GM19351 (cell line): Measurements from ENCODE around the gene BEX3.
A peak's percentile ranks its signal among the peaks of the same experiment; 100 is the strongest.
"Not testable (repeated sequence)": the region's sequence is repeated elsewhere in the genome, so short reads cannot be mapped to it uniquely, and the experiment has no call there.

Experiments
- ATAC-seq: cut with Tn5 transposase; IDR thresholded peaks from one replicate; pipeline ENCODE4 v1.9.1; 2021; ENCODE audit warnings: mild to moderate bottlenecking, moderate library complexity; ENCODE audit not compliant: unreplicated experiment

Gene BEX3

DNA sequence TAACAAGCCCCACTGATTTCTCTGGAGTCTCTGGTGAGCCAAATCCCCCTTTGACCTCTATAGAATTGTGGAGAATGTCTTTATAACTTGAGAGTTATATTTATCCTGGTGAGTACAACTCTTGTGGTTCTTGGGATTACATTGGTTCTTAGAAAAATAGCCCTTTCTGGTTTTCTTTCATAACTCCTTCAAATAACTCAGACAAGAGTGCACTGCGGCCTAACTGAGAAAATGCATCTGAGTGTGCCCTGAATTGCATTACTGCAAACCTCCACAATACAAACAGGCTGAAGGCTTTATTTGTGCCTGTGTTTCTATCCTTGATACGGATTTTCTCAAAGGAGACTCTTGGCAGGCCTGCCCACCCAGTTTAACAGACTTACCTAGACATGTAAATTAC lies 2.7 kb downstream of the BEX3 start:
- no peak for ATAC-seq

DNA sequence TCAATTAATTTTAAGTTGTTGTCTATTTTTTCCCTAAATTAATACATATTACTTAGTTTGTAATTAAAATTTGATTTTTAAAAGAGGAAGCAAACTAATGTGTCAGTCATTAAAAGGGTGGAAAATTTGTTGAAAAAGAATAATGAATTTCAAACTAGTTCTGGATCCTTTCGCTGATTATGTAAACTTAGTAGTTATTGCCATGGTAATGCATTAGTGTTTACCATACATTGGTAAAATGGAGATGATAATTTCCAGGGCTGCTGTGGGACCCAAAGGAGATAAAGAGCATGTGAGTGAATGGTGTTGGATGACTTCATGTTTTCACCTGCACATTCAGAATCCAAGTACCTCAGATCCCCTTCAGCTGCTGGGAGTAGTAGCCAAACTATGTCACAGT lies 6.5 kb downstream of the BEX3 start:
- no peak for ATAC-seq

DNA sequence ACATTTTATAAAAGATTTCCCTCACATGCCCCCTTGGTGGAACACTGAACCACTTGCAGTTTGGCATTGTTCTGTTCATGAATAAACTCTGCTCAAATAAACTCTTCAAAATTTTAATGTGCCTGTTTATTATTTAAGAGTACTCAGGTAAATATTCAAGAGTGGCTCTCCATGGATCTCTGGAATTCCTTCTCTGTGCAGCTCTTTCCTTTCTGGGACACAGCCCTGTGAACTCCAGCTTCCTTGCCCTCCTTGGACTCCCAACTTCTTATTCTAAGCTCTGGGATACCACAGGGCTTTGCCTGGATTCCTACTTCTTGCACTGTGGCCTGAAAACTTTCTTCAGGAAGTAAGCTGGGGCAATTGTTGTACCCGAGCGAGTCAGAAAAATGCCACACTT lies 8.3 kb downstream of the BEX3 start:
- ATAC-seq: no peak

DNA sequence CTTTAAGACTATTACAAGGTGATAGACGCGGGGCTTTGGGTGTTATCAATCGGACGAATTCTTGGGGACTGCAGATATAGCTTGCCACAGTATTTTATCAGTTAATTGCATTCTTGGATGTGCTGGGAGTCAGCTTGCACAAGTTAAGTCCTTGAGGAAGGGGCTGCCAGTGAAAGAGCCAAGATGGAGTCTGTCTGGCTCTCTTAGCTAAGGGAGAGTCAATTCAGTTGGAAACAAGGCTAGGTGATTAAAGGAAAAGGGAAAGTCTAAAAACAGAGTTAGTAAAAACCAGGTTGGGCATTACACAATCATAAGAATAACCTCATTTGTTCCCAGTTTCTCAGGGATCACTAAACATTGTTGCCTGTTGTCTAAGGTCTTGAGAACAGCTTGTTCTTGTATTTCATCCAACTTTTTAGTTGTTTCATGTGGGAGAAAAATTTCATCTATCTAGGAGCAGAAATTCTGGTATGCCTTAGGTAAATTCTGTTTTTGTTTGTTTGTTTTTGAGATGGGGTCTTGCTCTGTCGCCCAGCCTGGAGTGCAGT lies 9.0 kb downstream of the BEX3 start:
- ATAC-seq: not testable (repeated sequence)

DNA sequence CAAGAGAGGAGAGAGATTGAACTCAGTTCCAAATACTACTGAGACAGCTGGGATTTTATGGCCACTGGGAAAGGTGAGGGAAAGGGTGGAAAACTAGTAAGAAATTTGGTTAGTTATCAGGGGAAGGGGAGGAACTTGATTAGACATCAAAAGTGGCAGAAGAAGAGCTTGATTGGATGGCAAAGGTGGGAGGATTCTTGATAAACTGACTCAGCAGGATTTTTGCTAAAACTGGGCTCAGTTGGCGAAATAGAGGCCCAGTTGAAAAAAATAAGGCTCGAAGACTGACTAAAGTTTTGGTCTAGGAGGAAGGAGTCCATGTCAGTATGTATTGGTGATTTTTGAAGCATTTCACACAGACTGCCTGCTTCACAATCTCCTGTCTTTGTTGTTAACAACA lies 10.0 kb downstream of the BEX3 start:
- no peak for ATAC-seq

DNA sequence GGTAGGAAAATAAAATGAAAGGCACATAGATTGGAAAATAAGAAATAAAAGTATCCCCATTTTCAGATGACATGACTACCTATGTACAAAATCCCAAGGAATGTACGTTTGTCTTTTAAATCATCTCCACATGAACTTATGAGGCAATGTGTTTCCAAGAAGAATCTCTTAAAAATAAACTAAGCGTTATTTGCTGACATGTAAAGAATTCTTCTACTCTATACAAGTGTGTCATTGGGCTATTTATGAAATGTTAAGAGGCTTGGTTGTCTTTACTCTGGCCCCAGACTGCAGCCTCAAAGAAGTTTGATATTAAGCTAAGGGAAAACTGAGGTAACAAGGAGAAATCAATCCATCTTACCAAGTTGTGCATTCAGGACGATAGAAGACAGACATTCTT lies 17.1 kb downstream of the BEX3 start:
- no peak for ATAC-seq

DNA sequence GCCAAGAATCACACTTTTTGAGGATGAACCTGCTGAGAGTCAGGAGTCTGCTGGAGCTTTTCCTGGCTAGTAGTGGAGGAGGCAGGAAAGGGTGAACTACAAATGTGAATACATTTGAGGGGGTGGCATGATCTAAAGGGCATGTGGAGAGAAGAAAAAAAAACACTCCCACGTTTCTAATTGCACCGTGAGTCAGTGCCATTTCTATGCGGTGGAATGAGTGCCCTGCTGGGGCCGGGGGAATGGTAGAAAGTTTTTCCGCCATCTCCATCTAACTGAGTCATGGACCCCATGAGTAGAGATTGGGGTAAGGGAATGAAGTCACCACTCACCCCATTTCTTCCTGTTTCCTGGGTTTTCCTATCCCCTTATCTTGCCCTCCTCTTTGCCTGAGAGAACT lies 19.8 kb downstream of the BEX3 start:
- ATAC-seq: no peak

DNA sequence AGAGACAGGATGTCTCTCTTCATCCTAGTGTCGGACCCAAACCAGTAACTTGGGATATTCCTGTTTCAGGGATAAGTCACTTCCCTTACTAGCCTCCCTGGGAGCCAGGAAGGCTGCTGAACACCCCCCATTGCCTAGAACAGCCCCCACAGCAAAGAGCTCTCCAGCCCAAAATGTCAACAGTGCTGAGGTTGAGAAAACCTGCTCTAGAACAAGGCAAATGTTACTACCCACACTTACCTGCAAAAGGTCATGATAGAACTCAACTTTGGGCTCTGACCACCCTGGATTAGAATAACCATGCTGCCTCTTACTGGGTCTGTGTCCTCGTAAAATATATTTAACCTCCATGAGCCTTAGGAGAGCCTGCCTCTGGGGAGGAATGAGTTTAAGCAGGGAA lies 20.3 kb downstream of the BEX3 start:
- ATAC-seq: no peak

DNA sequence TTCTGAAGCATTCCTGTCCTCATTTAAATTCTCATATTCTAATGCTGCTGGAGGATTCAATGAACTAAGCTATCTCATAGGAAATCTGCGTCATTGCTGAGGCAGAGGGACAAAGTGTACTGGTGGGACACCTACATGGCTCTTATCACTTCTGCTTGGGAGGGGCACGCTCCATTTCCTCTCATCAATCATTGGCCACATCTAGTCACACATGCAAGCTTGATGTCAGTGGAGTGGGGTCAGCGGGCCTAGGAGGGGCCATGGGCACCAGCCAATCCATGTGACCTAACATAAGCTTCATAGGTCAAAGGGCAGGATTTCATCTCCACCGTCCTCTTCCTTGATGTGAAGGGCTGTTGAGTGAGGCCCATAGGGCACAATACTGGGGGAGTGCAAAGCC lies 21.4 kb downstream of the BEX3 start:
- no peak for ATAC-seq

DNA sequence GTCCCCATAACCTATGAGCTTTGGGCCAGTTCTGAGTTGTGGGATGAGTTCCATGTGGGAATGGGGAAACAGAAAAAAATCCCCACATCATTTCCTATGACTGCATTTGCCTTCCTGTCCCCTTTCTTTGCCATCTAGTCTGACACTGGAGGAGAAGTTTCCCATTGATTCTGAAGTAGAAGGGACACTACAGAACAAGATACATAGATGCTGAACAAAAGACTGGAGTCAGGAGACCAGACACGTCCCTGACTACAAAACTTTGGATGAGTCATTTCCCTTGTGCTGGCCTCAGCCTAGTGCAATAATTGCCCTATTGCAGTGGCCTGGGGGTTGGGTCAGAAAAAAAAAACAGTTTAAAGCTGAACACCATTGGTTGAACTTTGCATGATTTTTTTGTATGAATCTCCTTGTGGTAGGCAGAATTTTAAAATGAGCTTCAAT lies 22.1 kb downstream of the BEX3 start:
- ATAC-seq: no peak

DNA sequence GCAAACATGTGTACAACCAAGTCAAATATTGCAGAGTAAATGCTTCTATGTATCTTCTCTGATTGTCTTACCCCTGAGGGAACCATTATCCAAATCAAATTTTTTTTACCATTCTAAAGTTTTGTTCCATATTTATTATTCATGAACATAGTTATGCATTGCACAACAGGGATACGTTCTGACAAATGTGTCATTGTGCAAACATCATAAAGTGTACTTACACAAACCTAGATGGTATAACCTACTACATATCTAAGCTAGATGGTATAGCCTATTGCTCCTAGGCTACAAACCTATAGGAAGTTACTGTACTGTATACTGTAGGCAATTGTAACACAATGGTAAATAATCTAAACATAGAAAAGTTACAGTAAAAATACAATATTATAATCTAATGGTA lies 23.4 kb downstream of the BEX3 start:
- no peak for ATAC-seq

DNA sequence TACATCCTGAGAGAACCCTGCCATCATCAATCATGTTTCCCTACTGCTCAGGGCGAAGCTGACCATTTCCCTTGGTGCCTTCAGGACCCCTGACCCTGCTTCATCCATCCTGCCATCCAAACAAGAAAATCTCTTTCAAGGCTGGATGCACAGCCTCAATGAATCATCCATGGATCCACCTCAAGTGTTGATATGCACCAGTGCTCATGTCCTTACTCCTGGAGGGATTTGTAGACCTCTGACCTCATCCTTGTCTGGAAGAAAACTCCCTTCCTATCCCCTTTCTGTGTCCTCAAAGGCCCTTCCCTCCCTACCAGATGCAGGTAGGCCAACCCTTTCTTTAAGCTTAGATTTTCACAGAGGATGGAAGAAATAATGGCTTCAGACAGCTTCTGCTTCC lies 24.6 kb downstream of the BEX3 start:
- ATAC-seq: no peak

DNA sequence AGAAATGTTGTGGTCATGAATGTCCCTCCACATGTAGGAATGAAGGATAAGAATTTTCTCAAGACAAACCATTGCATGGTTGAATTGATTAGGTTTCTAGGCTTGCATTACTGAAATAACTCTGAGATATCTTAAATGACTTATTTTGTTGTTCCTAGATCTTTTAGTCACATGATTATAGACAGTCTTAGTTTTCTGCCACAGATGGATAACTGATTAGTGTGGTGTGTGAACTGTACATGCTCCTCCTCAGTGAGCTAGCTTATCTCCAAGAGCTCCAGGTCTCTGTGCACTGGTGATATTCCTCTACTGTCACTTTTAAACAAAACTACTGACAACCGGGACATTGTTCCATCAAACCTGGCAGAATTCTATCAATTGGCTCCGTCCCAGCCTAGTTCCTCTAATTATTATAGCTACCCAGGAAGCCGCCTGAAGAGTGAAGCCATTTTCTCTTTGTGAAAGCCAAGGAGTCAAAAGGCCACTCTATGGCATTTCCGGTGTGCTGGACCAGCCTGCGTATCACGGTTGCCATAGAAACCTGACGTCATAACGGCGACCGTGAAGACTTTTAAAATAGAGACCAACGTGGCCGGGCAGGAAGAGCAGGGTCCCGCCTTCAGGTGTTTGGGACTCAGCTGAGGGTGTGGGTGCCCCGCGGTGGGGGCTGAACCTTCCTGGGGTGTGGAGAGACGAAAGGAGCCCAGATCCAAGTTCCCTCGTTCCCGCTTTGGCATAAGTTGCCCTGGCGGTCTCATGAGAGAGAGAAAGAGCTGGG lies 28.1 kb downstream of the BEX3 start:
- ATAC-seq: peak; percentile 97

DNA sequence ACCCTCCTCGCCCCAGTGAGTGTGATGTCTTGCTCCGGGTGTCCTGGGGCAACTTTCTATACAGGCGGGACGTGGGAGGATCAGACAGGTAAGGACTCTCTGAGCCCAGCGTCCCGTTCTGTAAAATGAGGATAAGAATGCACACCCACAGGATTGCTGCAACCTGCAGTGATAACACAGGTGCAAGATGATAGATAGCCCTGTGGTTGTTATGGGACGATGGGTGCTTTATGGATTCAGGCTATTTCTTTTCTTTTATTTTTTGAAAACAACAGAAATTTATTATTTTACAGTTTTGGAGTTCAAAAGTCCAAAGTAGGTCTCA lies 28.6 kb downstream of the BEX3 start:
- no peak for ATAC-seq

DNA sequence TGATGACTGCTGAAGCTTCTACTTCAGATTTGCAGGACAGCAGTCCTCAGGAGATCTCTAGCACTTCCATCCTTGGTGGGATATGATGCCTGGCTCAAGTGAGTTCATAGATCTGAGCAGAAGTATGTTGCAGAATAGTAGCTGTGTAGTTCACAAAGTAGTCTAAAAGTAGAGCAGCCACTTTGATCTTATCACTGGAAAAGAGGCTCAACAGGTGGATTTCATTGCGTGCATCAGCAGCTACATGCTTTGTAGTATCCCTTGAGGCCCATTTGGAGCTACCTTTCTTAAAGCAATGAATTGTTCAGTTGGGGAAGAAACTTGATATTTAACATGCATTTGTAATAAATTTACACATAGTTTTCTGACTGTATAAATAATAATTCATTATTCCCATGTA lies 29.9 kb downstream of the BEX3 start:
- ATAC-seq: no peak

DNA sequence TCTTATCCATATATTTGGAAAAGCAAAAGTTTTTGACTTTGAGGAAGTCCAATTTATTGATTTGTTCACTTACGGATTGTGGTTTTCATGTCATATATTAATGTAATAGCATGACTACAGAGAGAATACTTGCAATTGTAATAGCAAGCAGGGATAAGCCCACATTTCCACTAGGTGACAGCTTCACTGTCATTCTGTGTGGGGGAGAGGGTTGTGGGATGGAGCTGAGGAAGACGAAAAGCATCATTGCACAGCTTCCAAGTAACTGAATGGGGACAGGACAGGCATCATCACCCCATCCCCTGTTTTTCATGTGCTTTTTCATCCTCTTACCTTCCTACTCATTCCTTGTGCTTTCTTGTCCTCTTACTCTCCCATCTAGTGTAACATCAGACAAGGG lies 31.4 kb downstream of the BEX3 start:
- no peak for ATAC-seq

DNA sequence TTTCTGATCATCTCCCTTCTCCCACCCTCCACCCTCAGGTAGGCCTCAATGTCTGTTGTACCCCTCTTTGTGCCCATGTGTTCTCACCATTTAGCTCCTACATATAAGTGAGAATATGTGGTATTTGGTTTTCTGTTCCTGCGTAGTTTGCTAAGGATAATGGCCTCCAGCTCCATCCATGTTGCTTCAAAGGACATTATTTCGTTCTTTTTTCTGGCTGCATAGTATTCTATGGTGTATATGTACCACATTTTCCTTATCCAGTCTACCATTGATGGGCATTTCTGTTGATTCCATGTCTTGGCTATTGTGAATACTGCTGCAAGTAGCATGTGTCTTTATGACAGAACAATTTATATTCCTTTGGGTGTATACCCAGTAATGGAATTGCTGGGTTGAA lies 35.4 kb downstream of the BEX3 start:
- not testable (repeated sequence) for ATAC-seq

DNA sequence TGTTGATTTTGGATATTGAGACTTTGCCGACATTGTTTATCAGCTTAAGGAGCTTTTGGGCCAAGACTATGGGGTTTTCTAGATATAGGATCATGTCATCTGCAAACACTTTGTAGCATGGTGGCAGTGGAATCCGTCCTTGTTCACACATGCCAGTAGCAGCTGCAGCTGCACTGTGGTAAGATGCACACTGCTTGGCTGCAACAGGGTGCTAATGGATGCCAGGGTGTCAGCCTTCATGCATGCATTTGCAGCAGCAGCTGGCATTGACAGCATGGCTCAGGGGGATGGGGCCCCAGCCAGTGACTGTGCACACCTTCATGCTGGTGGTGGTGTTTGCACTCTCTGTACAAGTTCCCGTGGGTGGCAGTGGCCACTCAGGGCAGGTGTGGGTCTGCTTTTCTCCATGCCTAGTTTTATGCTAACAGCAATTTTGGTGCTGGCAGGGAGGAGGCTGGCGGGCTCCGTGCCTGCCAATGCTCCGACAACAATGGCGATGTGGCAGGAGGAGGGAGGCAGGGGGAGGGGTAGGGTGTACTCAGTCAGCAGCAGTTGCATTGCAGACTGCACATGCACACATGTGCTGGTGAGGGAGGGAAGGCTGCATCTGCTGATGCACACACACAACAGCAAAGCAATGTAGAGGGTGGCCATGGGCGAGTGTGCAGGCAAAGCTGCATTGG lies 37.5 kb downstream of the BEX3 start:
- no peak for ATAC-seq

DNA sequence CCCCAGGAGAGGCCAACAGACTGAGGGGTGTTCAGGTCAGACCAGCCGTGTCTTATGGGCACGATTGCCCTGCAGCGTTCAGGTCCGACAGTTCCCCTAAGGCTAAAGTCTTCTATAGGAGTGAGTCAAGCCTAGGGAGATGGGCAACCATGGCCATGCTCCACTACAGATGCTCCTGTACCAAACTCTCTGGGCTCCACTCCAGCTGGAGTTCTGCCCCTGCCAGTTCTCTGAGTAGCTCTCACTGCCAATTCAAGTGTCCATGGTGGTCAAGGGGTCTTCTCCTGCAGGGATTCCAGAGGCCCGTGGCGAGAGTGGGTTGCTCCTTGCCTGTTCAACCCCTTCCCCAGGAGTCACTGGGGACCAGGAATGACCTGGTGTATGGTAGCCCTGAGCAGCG lies 38.2 kb downstream of the BEX3 start:
- no peak for ATAC-seq

DNA sequence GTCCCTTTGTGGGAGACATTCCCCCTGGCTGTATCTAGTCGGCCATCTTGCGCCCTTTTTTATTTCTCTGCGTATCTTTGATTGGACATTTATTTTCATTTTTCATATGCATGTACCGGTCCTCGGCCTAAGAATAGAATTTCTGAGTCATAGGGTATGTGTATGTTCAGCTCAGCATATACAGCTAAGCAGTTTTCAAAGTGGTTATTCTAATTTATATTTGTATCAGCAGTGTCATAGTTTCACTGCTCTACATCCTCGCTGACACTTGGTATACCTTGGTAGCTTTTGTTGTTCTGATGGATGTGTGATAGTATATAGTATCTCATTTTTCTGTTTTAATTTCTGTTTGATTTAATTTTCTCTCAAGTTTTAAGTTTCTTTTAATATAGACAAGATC lies 38.7 kb downstream of the BEX3 start:
- ATAC-seq: no peak

DNA sequence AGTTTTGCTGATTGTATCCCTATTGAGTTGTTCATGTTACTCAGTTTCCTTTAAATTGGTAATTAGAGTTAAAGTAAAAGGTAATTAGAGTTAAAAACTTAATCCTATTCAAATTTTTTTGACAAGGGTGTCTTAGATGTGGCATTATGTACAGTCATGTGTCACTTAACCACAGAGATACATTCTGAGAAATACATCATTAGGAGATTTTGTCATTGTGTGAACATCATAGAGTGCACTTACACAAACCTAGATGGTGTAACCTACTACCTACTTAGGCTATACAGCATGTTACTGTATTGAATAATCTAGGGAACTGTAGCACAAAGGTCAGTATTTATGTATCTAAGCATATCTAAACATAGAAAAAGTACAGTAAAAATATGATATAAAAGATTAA lies 39.2 kb downstream of the BEX3 start:
- no peak for ATAC-seq

DNA sequence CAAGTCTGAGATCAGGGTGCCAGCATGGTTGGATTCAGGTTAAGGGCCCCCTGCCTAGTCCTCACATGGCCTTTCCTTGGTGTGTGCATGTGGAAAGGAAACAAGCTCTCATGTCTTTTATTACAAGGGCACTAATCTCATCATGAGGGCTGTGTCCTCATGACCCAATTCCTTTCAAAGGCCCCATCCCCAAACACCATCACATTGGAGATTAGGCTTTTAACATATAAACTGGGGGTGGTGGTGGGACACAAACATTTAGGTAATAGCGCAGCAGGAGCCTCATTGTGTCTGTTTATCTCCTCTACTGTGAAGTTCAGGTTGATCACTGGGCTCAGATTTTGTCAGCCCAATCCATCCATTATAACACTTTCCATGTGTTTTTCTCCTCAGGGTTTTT lies 41.0 kb downstream of the BEX3 start:
- no peak for ATAC-seq

DNA sequence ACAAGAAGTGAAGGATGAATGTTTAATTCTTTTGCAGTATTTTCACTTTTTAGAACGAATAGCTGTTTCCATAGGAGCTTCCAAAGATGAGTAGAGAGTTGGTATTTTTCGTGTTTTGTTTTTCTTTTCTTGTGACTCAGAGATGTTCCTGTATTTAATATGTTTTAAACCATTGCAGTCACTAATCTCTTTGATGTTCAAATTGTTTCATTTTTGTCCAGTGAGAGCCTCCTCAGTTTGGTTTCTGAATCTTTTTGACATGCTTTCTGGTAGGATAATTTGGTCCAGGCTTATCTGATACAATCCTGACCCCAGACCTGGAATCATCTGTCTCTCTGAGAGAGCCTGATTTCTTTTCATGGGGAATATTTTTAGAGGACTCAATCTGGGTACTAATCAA lies 41.6 kb downstream of the BEX3 start:
- ATAC-seq: no peak
